SH-SY5Y (cell line): ENCODE results near the gene FAM89A.

Experiments
- GATA2 ChIP-seq: IDR thresholded peaks from 2 replicates; pipeline ENCODE4 v1.6.1; 2011; ENCODE audit warnings: mild to moderate bottlenecking, low read depth, low read length
- GATA3 ChIP-seq: IDR thresholded peaks from 2 replicates; pipeline ENCODE4 v1.6.1; 2011; ENCODE audit warnings: low read depth, mild to moderate bottlenecking, low read length, moderate library complexity

DNA sequence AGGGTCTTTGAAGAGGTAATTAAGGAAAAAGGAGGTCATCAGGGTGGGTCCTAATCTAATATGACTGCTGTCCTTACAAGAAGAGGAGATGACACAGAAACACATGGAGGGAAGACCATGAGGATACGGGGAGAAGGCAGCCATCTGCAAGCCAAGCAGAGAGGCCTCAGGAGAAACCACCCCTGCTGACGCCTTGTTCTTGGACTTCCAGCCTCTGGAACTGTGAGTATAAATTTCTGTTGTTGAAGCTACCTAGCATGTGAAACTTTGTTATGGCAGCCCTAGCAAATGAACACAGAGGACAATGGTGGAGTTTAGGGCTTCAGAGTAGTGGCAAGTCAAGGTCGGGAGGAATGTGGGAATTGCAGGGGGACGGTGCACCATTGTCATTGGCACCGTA, 36.7 kb upstream of the FAM89A start:
- TF ChIP-seq GATA2 (no peak), GATA3 (no peak)
